ENCODE data around the gene SOCS6.
"Not testable (repeated sequence)": the region's sequence is repeated elsewhere in the genome, so short reads cannot be mapped to it uniquely, and the experiment has no call there.

SOCS6 gene

DNA sequence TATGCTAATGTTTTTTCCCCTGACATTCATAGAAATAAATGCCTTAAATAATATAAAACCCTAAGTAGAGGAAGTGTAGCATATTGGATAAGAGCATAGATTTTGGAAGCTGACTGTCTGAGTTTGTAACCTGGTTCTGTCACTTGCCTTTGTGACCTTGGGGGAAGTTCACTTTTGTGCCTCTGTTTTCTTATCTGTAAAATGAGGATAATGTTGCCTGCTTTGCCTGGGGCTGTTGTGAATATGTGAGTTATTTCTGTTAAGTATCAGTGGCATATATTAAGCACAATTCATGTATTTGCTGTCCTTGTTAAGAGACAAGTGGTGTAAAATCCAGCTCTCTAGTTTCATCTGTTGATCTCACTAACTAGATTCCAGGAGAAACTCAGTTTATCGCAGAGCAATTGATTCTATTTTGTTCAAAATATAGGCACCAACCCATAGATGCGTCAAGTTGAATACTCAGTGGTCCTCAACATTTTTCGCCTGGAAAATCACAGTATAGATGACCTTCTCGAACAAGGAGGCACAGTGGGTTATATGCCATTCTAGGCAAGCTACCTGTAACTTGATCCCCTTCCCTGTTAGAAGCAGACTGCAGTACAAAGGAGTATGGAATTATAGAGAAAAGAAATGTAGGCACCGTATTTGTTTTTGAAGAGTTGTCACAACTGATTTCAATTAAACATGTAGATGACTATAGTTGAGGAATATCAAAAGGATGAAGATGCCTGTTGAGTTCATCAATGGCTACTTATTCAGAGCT is 67.0 kb downstream of the SOCS6 start:
- no peak overlapping the region for H3K27ac ChIP-seq
- H3K36me3 ChIP-seq (ENCODE audit: insufficient read depth) = no peaks in the 10 kb centered on the region
- no peaks in the 10 kb centered on the region for H3K27me3 ChIP-seq (ENCODE audit: insufficient read depth, low read depth)
- H3K4me1 ChIP-seq (ENCODE audit: low read depth, poor library complexity, severe bottlenecking) = no peaks in the 10 kb centered on the region
- TF ChIP-seq, protein P1, sequence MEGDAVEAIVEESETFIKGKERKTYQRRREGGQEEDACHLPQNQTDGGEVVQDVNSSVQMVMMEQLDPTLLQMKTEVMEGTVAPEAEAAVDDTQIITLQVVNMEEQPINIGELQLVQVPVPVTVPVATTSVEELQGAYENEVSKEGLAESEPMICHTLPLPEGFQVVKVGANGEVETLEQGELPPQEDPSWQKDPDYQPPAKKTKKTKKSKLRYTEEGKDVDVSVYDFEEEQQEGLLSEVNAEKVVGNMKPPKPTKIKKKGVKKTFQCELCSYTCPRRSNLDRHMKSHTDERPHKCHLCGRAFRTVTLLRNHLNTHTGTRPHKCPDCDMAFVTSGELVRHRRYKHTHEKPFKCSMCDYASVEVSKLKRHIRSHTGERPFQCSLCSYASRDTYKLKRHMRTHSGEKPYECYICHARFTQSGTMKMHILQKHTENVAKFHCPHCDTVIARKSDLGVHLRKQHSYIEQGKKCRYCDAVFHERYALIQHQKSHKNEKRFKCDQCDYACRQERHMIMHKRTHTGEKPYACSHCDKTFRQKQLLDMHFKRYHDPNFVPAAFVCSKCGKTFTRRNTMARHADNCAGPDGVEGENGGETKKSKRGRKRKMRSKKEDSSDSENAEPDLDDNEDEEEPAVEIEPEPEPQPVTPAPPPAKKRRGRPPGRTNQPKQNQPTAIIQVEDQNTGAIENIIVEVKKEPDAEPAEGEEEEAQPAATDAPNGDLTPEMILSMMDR (conservative IDR thresholded peaks at IDR 0.05; ENCODE audit: low read depth, low read length) = no peak
- H3K4me3 ChIP-seq (IDR thresholded peaks at IDR 0.05; ENCODE audit: insufficient read depth, low read depth, low read length) = no peak overlapping the region
- H3K79me2 ChIP-seq (ENCODE audit: insufficient read depth, low read depth) = no peaks in the 10 kb centered on the region
- H2AFZ ChIP-seq (ENCODE audit: low read depth) = no peak overlapping the region
- H3K4me2 ChIP-seq = no peak overlapping the region
- H4K20me1 ChIP-seq (ENCODE audit: insufficient read depth) = no peaks in the 10 kb centered on the region
- no peak overlapping the region for H3K9ac ChIP-seq

DNA sequence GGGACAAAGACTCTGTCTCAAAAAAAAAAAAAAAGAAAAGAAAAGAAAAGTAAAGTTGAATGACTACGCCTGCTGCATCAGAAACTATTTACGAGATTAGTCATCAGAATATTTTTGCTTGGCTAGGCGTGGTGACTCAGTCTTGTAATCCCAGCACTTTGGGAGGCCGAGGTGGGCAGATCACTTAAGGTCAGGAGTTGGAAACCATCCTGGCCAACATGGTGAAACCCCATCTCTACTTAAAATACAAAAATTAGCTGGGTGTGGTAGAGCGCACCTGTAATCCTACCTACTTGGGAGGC is 69.2 kb downstream of the SOCS6 start:
- H3K4me2 ChIP-seq; H3K27me3 ChIP-seq (ENCODE audit: insufficient read depth, low read depth); H3K4me1 ChIP-seq (ENCODE audit: low read depth, poor library complexity, severe bottlenecking); H4K20me1 ChIP-seq (ENCODE audit: insufficient read depth); H3K79me2 ChIP-seq (ENCODE audit: insufficient read depth, low read depth); H3K9ac ChIP-seq; H3K4me3 ChIP-seq (IDR thresholded peaks at IDR 0.05; ENCODE audit: insufficient read depth, low read depth, low read length); H3K36me3 ChIP-seq (ENCODE audit: insufficient read depth); H3K27ac ChIP-seq; H2AFZ ChIP-seq (ENCODE audit: low read depth): not testable (repeated sequence)

DNA sequence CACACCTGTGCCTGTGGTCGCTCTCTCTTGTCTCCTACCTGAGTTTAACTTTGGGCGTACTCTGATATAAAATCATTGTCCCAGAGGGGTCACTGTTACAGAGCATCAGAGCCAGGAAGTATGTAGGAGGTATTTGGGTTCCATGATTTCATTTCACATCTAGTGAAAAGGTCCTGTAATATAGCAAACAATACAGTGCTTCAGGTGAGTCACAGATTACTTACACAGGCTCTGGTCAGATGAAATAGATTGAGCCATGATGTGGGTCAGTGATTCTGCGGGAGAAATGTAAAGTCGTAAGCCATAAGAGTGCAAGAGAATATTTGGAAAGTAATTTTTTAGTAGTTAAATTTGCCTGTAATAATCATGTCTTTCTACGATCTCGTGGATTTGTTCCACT is 70.2 kb downstream of the SOCS6 start:
- Histone ChIP-seq H3K4me2 (no peak overlapping the region), H3K36me3 (ENCODE audit: insufficient read depth) (no peaks in the 10 kb centered on the region), H2AFZ (ENCODE audit: low read depth) (no peak overlapping the region), H3K9ac (no peak overlapping the region), H4K20me1 (ENCODE audit: insufficient read depth) (no peaks in the 10 kb centered on the region), H3K27me3 (ENCODE audit: insufficient read depth, low read depth) (no peaks in the 10 kb centered on the region), H3K27ac (no peak overlapping the region), H3K79me2 (ENCODE audit: insufficient read depth, low read depth) (no peaks in the 10 kb centered on the region), H3K4me3 (IDR thresholded peaks at IDR 0.05; ENCODE audit: insufficient read depth, low read depth, low read length) (no peak overlapping the region), H3K4me1 (ENCODE audit: low read depth, poor library complexity, severe bottlenecking) (no peaks in the 10 kb centered on the region)
- TF ChIP-seq, protein P1 (conservative IDR thresholded peaks at IDR 0.05; ENCODE audit: low read depth, low read length) = no peak

DNA sequence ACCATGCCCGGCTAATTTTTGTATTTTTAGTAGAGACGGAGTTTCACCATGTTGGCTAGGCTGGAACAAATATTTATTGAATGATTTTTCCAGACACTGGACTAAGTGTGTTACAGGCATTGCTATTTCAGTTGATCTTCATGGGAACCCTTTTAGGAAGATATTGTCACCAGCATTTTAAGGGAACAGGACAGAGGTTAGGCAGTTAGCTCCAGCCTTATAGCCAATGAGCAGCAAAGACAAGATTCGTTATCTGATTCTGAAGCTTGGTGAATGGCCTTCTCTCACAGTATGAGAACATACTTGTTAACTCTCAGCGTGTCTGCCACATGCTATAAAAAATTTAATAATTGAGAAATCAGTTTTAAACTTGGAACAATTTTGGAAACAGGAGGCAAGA is 73.4 kb downstream of the SOCS6 start:
- TF ChIP-seq, protein P1 (conservative IDR thresholded peaks at IDR 0.05; ENCODE audit: low read depth, low read length) = no peak
- Histone ChIP-seq H2AFZ (ENCODE audit: low read depth) (no peak overlapping the region), H3K4me1 (ENCODE audit: low read depth, poor library complexity, severe bottlenecking) (no peaks in the 10 kb centered on the region), H3K36me3 (ENCODE audit: insufficient read depth) (no peaks in the 10 kb centered on the region), H3K4me3 (IDR thresholded peaks at IDR 0.05; ENCODE audit: insufficient read depth, low read depth, low read length) (no peak overlapping the region), H3K4me2 (no peak overlapping the region), H3K79me2 (ENCODE audit: insufficient read depth, low read depth) (no peaks in the 10 kb centered on the region), H4K20me1 (ENCODE audit: insufficient read depth) (no peaks in the 10 kb centered on the region), H3K27me3 (ENCODE audit: insufficient read depth, low read depth) (no peaks in the 10 kb centered on the region), H3K27ac (no peak overlapping the region), H3K9ac (no peak overlapping the region)

DNA sequence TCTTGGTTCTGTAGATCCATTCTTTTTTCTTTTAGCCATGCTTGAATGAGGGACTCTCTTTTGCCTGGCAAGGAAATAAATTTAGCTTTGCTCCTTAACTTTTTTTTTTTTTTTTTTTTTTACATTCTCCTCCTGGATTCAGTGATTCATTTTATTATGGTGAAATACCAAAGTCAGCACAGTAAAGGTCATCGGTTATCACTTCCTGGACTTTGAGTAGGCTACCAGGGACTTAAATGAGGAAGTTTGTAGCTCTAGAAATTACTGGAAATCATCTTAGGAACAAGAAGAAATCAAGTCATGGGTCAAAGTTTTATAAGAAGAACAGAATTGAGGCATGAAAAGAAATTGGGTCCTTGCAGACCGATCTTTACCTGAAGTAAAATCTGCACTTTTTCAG is 75.0 kb downstream of the SOCS6 start:
- Histone ChIP-seq H3K9ac (no peak overlapping the region), H3K4me2 (no peak overlapping the region), H3K27me3 (ENCODE audit: insufficient read depth, low read depth) (no peaks in the 10 kb centered on the region), H3K36me3 (ENCODE audit: insufficient read depth) (no peaks in the 10 kb centered on the region), H4K20me1 (ENCODE audit: insufficient read depth) (no peaks in the 10 kb centered on the region), H3K4me1 (ENCODE audit: low read depth, poor library complexity, severe bottlenecking) (no peaks in the 10 kb centered on the region), H3K27ac (no peak overlapping the region), H3K4me3 (IDR thresholded peaks at IDR 0.05; ENCODE audit: insufficient read depth, low read depth, low read length) (no peak overlapping the region), H3K79me2 (ENCODE audit: insufficient read depth, low read depth) (no peaks in the 10 kb centered on the region), H2AFZ (ENCODE audit: low read depth) (no peak overlapping the region)
- TF ChIP-seq, protein P1 (conservative IDR thresholded peaks at IDR 0.05; ENCODE audit: low read depth, low read length) = no peak
